ENCODE data around the gene BACE1-AS.
"Not testable (repeated sequence)": the region's sequence is repeated elsewhere in the genome, so short reads cannot be mapped to it uniquely, and the experiment has no call there.

BACE1-AS gene

DNA sequence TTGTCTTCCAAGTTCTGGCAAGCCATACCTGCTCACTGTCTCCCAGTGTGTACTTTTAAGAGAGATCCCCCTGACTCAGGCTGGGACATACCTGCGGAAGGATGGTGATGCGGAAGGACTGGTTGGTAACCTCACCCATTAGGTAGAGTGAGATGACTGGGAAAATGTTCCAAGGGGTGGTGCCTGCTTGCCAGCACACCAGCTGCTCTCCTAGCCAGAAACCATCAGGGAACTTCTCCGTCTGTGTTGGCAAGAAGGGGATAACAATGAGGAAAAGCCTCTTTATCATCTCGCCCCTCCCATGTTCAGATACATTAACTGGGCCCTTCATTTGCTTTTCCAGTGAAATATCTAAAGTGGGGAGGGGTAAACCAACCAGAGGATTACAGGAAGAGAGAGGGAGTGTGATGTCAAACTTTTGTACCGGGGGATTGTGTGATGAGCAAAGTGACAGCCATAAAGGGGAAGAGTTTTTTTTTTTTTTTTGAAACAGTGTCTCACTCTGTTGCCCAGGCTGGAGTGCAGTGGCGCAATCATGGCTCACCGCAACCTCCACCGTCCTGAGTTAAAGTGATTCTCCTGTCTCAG is at the start of gene BACE1-AS:
Gene BACE1-AS (plus strand): TSS at position 538 of the 588 bp plus-strand sequence.
- no peak for DNase-seq (ENCODE audit: low read depth, low spot score)

DNA sequence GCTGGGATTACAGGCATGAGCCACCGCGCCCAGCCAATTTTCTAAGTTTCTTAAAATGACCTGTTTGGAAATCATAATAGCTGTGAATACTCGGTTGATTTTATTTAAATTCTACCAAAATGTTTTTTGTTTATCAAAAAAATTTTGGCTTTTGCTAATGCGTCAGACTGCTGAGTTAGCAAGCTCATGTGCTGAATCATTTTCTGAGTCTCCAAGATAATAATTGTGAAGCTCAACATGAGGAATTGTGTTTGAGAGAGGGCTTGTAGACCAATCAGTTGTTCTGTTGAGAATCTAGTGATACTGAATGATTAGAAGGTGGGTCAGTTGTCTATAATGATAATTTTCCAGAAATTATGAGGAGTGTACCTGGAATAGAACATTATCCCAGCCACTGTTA is 42.8 kb upstream of the BACE1-AS start:
- DNase-seq (ENCODE audit: low read depth, low spot score): no peak

DNA sequence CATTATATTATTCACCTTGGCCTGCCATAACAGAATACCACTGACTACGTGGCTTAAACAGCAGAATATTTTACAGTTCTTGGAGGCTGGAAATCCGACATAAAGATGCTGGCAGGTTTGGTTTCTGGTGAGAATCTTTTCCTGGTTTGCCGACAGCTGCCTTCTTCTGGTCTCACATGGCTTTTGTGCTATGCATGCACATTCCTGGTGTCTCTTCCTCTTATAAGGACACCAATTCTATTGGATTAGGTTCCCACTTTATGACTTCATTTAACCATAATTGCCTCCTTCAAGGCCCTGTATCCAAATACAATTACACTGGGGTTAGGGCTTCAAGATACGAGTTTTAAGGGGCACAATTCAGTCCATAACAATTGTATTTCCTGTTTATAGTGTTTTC is 41.6 kb upstream of the BACE1-AS start:
- DNase-seq (ENCODE audit: low read depth, low spot score): no peak

DNA sequence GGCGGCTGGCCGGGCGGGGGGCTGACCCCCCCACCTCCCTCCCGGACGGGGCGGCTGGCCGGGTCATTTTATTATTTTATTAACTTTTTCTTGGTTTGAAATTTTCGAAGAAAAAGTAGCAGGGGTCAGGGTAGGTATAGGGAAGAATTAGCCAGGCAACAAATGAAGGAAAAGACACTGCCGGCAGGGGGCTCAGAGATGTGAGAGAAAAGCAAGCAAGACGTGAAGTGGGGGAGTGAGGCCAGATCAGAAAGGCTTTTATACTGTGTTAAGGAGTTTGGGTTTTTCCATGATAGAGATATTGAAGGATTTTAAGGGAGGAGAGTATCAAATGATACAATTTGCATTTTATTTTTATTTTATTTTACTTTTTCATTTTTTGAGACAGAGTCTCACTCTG is 39.6 kb upstream of the BACE1-AS start:
- DNase-seq (ENCODE audit: low read depth, low spot score): no peak

DNA sequence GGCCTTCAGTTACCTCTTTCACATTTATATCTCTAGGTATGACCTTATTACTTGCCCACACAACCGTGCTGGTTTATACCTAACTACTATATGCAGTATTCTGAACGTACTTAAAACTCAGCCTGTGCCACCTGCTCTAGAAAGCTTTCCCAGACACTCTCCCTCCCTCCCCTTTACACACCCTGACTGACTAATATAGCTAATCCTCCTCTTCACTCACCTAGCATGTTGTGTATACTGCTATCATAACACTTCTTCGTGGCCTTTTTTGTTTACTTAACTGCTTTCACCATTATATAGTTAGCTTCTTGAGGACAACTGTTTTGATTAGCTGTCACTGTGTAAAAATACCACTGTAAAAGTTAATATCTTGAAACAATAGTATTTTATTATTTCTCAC is 35.2 kb upstream of the BACE1-AS start:
- DNase-seq (ENCODE audit: low read depth, low spot score): no peak

DNA sequence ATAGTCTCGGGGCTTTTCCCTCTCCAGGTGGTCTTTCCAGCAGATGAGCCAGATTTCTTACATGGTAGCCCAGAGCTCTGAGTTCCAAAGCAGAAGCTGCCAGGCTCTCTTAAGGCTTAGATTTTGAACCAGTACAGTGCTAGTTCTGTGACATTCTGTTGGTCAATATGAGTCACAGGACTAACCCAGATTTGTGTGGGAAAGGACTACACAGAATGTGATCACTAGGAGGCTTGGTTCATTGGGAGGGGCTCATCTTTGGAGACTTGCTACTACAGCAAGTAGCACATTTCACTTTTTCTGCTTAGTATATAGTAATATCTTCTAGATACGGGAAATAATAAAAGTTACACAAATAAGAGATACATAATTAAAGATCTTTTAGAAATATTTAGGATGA is 34.6 kb upstream of the BACE1-AS start:
- no peak for DNase-seq (ENCODE audit: low read depth, low spot score)

DNA sequence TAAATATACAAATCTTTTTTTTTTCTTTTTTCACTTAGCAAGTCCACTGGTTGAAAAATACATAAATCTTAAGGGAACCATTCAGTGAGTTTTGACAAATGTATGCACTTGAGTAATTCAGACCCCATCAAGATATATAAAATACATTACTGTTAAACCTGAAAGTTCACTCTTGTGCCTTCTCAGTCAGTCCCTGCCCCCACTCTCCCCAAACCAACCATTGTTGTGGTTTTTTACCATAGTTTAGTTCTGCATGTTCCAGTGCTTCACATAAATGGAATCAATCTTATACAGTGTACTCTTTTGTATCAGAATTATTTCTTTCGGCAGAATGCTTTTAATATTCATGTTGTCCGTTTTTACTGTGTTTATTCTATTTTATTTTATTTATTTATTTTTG is 32.6 kb upstream of the BACE1-AS start:
- DNase-seq (ENCODE audit: low read depth, low spot score): no peak

DNA sequence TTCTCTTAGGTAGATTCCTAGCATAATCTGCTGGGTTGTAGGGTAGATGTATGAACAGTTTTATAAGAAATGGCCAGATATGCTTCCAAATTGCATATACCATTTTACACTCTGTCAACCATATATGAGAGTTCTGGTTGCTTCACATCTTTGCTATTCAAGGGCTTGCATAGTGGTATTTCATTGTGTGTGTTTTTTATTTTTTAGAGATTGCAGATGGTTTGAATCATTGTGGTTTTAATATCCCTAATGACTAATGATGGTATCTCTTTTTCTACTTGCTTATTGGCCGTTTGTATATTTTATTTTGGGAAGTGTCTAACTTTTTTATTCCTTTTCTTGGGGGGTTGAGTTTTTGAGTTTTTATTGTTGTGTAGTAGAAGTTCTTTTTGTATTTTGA is 31.7 kb upstream of the BACE1-AS start:
- no peak for DNase-seq (ENCODE audit: low read depth, low spot score)

DNA sequence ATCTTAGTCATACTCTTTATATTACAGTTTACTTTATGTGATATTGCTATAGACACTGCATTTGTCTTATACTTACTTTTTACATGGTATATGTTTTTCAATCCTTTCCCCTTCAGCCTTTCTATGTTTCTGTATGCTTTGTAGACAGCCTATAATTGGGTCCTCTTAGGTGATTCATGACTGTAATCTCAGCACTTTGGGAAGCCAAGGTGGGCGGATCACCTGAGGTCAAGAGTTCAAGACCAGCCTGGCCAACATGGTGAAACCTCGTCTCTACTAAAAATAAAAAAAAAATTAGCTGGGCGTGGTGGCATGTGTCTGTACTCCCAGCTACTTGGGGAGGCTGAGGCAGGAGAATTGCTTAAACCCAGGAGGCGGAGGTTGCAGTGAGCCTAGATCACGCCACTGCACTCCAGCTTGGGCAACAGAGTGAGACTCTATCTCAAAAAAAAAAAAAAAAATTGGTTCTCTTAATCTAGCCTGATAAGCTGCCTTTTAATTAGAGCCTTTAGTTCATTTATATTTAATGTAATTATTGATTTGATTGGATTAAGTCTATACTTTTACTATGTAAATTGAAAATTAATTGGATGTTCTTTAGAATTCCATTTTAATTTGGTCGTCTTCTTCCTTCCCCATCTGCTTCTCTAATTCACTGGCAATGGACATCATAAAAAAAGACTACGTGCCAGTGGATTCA is 26.4 kb upstream of the BACE1-AS start:
- not testable (repeated sequence) for DNase-seq (ENCODE audit: low read depth, low spot score)

DNA sequence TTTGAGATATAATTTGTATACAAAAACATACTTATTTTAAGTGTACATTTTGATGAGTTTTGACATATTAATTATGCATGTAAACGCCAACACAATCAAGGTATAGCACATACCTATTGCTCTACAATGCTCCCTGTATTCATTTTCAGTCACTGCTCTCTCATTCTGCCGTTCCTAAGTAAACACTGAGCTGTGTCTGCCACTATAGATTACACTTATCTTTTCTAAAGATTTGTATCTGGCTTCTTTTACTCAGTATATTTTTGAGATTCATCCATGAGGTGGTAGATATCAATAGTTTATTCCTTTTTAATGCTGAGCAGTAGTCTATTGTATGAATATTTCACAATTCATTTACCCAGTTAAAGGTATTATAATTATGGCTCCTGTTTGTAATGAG is 25.4 kb upstream of the BACE1-AS start:
- DNase-seq (ENCODE audit: low read depth, low spot score): no peak

DNA sequence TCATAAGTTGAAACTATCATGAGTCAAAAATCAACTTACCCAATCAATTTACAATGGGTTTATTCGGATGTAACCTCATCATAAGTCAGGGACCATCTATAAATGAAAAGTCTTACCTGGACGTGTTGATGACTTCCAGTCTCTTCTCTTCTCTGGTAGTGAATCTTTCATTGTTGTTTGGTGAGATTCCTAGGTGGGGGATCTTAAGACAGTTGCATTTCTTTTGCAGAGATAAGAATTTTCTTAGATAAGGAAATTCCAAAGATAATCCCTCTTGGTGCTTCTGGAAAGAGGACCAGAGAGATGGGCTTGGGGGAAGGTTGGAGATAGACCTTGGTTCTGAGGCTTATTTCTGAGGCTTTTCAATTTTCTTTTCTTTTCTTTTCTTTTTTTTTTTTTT is 21.3 kb upstream of the BACE1-AS start:
- no peak for DNase-seq (ENCODE audit: low read depth, low spot score)

DNA sequence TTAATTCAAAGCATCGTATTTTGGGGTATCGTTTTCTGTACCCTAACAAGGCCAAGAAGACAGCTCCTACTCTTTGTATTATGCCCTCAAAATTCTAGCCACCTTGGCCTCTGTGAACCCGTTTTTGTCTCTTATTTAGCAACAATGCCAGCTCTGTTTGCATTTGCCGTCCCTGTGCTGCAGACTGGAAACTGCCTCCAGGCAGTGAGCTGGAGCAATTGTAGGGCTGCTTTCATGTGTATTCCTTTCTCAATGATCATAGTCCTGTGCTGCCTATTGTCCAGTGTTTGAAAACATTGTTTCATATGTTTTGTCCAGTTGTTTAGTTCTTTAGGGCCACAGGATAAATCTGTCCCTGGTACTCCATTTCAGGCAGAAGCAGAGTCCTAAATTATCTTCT is 19.9 kb upstream of the BACE1-AS start:
- no peak for DNase-seq (ENCODE audit: low read depth, low spot score)

DNA sequence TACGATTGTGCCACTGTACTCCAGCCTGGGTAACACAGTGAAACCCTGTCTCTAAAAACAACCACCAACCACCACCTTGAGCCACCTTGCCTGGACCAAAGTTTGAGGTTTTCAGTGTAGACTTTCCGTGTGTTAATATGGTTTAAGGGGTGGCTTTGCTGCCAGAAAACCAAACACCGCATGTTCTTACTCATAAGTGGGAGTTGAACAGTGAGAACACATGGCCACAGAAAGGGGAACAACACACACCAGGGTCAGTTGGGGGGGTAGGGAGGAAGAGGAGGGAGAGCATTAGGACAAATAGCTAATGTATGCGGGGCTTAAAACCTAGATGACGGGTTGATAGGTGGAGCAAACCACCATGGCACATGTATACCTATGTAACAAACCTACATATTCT is 19.0 kb upstream of the BACE1-AS start:
- DNase-seq (ENCODE audit: low read depth, low spot score): not testable (repeated sequence)

DNA sequence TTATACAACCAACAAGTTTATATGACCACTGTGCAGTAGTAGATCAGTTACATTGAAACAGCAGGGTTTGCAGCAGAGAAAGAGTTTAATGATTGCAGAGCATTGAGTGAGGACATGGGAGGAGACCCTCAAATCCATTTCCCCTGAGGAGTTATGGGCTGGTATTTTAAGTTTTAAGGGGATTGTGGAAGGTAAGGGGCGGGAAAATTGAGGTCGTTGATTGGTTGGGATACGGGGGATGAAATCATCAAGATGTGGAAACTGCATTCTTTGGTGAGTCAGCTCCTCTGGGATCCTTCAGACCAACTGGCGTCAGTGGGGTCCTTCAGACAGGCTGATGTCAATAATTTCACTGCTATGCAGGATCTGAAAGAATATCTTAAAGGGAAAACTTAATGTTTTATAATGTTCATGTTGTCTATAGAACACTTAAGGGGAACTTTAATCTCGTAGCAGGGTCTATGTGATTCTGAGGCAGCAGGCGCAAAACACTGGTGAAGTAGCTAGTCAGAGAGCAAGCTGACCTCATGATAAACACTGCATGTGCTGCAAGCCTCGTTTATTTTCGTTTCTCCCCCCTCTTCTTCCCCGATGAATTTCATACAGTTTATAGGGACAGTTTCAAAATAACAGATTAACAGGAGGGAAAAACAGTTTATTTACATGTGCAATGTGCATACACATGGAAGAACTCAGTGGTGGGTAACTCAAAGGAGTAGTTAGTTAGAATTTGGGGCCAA is 17.4 kb upstream of the BACE1-AS start:
- peak; percentile 49 for DNase-seq (ENCODE audit: low read depth, low spot score)

DNA sequence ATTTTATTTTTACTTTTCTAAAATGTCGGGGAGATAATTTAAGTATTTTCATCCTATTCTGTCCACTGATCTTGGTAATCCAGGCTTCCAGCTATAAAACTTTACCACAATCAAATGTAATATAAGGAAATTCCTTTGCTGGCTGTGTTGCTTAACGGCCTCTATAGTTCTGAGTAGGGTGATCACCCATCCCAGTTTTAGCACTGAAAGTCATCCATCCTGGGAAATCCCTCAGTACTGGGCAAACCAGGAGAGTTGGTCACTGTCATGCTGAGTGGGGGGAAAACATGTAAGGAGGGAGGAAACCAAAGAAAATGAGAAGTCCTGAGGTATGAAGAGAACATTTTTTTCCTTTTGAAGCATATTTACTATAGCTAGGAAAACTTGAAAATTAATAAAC is 12.8 kb upstream of the BACE1-AS start:
- DNase-seq (ENCODE audit: low read depth, low spot score): no peak

DNA sequence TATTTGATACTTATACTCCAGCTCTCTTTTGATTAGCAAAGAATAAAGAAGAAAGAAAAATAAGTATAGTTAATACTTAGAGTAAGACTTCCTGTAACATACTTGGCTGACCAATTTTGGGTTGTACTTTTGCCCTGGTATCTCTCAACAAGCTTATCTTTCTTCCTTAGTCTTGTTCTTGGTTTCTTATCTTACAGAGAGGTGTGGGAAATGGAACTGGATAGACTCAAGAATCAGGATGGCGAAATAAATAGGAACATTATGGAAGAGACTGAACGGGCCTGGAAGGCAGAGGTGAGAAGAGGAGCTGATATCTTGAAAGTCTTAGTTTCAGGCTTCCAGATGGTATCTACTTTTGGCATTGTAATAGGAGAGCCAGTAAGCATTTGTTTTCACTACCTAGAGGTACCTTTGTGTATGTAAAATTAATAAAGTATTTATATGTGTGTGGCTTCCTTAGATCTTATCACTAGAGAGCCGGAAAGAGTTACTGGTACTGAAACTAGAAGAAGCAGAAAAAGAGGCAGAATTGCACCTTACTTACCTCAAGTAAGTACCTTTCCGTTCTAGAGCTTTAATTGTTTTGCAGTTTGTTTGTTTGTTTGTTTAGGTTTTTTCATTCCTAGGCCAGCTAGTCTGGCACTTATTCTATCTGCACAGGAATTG is 11.3 kb upstream of the BACE1-AS start:
- no peak for DNase-seq (ENCODE audit: low read depth, low spot score)

DNA sequence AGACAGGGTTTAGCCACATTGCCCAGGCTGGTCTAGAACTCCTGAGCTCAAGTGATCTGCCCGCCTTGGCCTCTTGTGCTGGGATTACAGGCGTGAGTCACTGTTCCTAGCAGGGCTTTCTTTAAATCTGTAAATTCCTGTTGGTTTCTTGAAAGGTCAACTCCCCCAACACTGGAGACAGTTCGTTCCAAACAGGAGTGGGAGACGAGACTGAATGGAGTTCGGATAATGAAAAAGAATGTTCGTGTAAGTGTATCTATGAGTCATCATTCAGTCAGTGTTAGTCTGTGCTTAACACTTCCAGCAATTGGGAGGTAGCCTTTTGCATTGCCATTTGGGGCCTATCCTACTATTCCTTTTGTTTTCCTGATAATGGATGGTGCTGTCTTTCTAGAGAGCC is 10.0 kb upstream of the BACE1-AS start:
- peak; percentile 57 for DNase-seq (ENCODE audit: low read depth, low spot score)

DNA sequence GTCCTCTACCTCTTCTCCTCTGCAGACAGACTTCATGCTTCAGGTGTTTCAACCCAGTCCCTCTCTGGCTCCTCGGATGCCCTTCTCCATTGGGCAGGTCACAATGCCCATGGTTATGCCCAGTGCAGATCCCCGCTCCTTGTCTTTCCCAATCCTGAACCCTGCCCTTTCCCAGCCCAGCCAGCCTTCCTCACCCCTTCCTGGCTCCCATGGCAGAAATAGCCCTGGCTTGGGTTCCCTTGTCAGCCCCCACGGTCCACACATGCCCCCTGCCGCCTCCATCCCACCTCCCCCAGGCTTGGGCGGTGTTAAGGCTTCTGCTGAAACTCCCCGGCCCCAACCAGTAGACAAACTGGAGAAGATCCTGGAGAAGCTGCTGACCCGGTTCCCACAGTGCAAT is 9.3 kb upstream of the BACE1-AS start:
- DNase-seq (ENCODE audit: low read depth, low spot score): no peak

DNA sequence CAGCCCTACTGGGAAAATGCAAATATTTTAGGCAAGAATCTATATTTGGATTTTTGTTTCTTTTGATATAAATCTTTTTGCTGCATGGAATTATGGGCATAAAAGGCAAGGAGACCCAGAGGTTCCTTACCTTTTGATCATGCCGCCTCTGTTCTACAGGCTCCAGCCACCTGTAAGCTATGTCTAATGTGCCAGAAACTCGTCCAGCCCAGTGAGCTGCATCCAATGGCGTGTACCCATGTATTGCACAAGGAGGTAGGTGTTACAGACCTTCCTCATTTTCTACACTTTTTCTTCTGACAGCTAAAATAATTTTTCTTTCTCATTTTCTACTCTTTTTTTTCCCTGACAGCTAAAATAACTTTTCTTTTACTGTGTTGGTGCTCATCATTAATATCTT is 8.2 kb upstream of the BACE1-AS start:
- no peak for DNase-seq (ENCODE audit: low read depth, low spot score)

DNA sequence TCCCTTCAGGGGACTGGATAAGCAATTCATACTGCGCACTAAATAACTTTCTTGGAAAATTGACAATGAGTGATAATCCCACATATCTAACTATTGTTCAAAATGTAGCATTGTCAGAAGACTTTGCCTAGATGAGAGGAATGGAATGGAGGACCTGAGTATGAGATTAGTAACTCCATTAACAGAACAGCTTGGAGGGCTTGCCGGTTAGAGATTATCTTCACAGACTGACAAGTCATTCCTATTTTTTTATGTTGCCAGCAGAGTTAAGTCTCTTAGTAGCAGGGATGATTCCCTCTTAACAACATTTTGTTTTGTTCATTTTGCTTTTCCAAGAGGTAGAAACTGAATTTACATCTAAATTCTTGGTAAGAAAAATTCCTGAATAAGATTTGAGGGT is 7.1 kb upstream of the BACE1-AS start:
- DNase-seq (ENCODE audit: low read depth, low spot score): no peak

DNA sequence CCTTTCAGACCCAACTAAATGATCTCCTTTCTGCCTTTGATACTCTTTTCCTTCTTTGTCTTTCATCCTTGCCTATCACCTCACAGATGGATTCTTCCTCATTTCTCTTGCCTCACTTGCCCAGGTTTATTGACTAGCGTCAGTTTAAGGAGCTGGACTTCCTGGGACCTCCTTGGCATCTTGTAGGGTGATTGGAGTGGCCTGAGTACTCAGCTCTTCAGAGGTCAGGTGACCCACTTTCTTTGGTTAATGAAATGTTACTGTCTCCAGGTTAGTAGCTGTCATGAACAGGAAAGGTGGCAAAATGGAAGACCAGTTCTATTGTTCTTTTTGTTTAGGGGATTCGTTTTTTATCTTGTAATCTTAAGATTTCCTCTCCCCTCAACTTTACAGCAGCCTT is 4.6 kb upstream of the BACE1-AS start:
- DNase-seq (ENCODE audit: low read depth, low spot score): no peak

DNA sequence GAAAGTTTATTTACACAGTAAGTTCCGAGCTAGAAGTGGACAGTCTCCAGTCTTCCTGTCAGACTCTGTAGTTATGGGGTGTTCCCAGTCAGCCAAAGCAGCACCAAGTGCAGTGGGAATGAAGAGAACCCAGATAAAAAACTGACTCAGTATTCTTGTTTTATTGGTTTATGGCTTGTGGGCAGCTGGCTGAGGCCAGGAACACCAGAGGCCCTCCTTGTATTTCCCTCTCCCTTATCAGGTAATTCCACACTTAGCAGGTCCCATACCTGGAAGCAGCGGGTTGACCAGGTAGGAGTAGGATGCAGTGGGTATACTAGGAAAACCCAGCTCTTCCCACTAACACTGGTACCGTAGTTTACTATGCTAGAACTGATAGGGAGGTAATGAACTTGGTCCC is 3.5 kb upstream of the BACE1-AS start:
- DNase-seq (ENCODE audit: low read depth, low spot score): no peak

DNA sequence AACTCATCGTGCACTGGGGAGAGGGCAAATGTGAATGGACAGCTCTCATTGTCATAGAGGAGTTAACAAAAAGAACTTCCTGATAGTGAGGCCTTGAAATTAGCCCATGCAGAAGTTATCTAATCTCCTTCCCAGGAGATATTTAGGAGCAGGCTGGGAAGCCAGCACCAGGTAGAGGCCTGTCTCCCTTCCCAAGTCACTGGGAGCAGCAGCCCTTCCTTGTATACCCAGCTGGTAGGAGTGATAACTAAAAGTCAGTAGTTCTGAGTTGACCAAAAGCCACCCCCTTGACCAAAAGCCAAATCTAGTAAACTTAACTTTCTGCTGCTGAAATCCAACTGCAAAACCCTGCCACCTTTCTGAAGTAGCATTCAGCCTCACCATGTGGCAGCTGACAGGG is 1.4 kb upstream of the BACE1-AS start:
- DNase-seq (ENCODE audit: low read depth, low spot score): no peak
